Common myeloid progenitor, CD34-positive (primary cell): ENCODE results near the gene RETREG1.
"Not testable (repeated sequence)": the region's sequence is repeated elsewhere in the genome, so short reads cannot be mapped to it uniquely, and the experiment has no call there.

Experiments used
- CTCF ChIA-PET: fragments of 350-600 bp; sonication (Branson Sonifier 250); formaldehyde crosslinking; loops from one replicate; lab custom pipeline; 2021; ENCODE audit warnings: antibody characterized with exemption; lab: Charles Lee
- POLR2A ChIA-PET: fragments of 350-600 bp; sonication (Branson Sonifier 250); formaldehyde crosslinking; loops from one replicate; lab custom pipeline; 2021; ENCODE audit warnings: antibody characterized with exemption; lab: Charles Lee
- DNase-seq, 3 donors: peaks; one replicate each; pipeline versions ENCODE4 v3.0.0 to v3.0.0-alpha.2; 2013
- H3K27ac ChIP-seq, 2 experiments: 1 replicate in 1 of 2; 2 replicates in 1 of 2; pipeline ENCODE4 v1.7.0; 2013; ENCODE audit warnings: inconsistent platforms in 2 of 2, low read length in 2 of 2, mild to moderate bottlenecking in 2 of 2, low read depth in 1 of 2, moderate library complexity in 1 of 2; ENCODE audit not compliant: severe bottlenecking in 2 of 2, insufficient read depth in 1 of 2, poor library complexity in 1 of 2
- H3K27me3 ChIP-seq, 5 experiments: replicated peaks in 2 of 5; 1 replicate in 3 of 5; 2 replicates in 2 of 5; pipeline versions ENCODE4 v1.6.1 to v1.7.0; 2013; ENCODE audit warnings: low read length in 4 of 5, mild to moderate bottlenecking in 2 of 5, moderate library complexity in 2 of 5, inconsistent platforms in 1 of 5; ENCODE audit not compliant: insufficient read depth in 5 of 5, control insufficient read depth in 4 of 5
- H3K36me3 ChIP-seq, 4 experiments: 1 replicate in 2 of 4; 2 replicates in 2 of 4; pipeline versions ENCODE4 v1.6.1 to v1.7.0; 2013; ENCODE audit warnings: low read length in 3 of 4, control low read depth in 1 of 4, mild to moderate bottlenecking in 1 of 4; ENCODE audit not compliant: control insufficient read depth in 4 of 4, insufficient read depth in 4 of 4
- H3K4me1 ChIP-seq, 4 experiments: 1 replicate in 3 of 4; 2 replicates in 1 of 4; pipeline versions ENCODE4 v1.6.1 to v1.7.1; 2013; ENCODE audit warnings: low read length in 3 of 4, mild to moderate bottlenecking in 3 of 4, control low read depth in 1 of 4, inconsistent platforms in 1 of 4, moderate library complexity in 1 of 4; ENCODE audit not compliant: control insufficient read depth in 4 of 4, insufficient read depth in 4 of 4; ENCODE audit errors: control extremely low read depth in 1 of 4
- H3K4me3 ChIP-seq, 7 experiments: 1 replicate in 4 of 7; 2 replicates in 3 of 7; pipeline versions ENCODE4 v1.5.1 to v1.7.0; 2013; ENCODE audit warnings: mild to moderate bottlenecking in 7 of 7, low read length in 6 of 7, moderate library complexity in 6 of 7, inconsistent platforms in 2 of 7, low read depth in 2 of 7, control low read depth in 1 of 7; ENCODE audit not compliant: insufficient read depth in 4 of 7, control insufficient read depth in 1 of 7; ENCODE audit errors: extremely low read depth in 1 of 7
- H3K9me3 ChIP-seq, 5 experiments: 1 replicate in 4 of 5; 2 replicates in 1 of 5; pipeline versions ENCODE4 v1.6.1 to v1.7.1; 2013; ENCODE audit warnings: low read length in 4 of 5, mild to moderate bottlenecking in 2 of 5, inconsistent platforms in 1 of 5, low read depth in 1 of 5, moderate library complexity in 1 of 5; ENCODE audit not compliant: control insufficient read depth in 4 of 5, insufficient read depth in 2 of 5; ENCODE audit errors: control extremely low read depth in 1 of 5
- WGBS: methylation state at CpG from one replicate; pipeline ENCODE4 v1.1.5; 2013; ENCODE audit not compliant: insufficient coverage; 5-methylcytosine and 5-hydroxymethylcytosine counted together

RETREG1 gene

DNA sequence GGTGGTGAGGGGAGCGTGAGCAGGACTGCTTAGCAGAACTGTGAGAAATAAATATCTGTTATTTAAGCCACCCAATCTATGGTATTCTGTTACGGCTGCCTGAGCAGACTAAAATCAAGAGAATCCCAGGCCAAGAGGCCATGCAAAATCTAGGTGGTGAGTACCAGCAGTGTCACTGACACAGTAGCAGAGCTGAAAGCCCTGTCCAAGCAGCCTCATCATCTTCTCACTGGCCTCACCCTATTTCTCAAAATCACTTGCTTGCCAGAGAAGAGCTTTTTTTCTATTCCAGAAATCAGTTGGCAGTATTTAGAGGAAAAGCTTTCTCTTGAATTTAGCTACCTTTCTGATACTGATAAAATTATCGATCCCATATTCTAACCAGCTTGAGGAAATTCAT, 68.0 kb downstream of the RETREG1 start:
- CTCF ChIA-PET, result interaction anchor here (1.0 to 1.3 kb wide), 2 partner anchors 11 to 58 kb away, joined by 3 to 8 read pairs; no protein-coding TSS in a partner anchor

GRCh38 chr5:16548115-16548514, 68.7 kb downstream of the RETREG1 start:
- Histone ChIP-seq H3K27ac (no peak overlapping the region), H3K36me3 (no peaks in the 10 kb centered on the region), H3K27me3 (no peaks in the 10 kb centered on the region), H3K9me3 (no peaks in the 10 kb centered on the region), H3K4me1 (no peaks in the 10 kb centered on the region), H3K4me3 (no peak overlapping the region)
- ChIA-PET POLR2A (no interaction called here), CTCF (interaction anchor here (1.3 to 1.4 kb wide), 3 partner anchors 49 to 58 kb away, joined by 3 read pairs; no protein-coding TSS in a partner anchor)
- WGBS, result no CpG with 5 or more reads among the region's 2 CpGs
- DNase-seq, result no peak

More for the DNA sequence above, 68.0 kb downstream of the RETREG1 start:
- Histone ChIP-seq H3K4me1 (no peaks in the 10 kb centered on the region), H3K9me3 (no peaks in the 10 kb centered on the region), H3K36me3 (no peaks in the 10 kb centered on the region), H3K4me3 (no peak overlapping the region), H3K27me3 (no peaks in the 10 kb centered on the region), H3K27ac (no peak overlapping the region)
- 100% methylated on average over 1 of the region's 3 CpGs for WGBS
- DNase-seq, result no peak
- POLR2A ChIA-PET, result no interaction called here

DNA sequence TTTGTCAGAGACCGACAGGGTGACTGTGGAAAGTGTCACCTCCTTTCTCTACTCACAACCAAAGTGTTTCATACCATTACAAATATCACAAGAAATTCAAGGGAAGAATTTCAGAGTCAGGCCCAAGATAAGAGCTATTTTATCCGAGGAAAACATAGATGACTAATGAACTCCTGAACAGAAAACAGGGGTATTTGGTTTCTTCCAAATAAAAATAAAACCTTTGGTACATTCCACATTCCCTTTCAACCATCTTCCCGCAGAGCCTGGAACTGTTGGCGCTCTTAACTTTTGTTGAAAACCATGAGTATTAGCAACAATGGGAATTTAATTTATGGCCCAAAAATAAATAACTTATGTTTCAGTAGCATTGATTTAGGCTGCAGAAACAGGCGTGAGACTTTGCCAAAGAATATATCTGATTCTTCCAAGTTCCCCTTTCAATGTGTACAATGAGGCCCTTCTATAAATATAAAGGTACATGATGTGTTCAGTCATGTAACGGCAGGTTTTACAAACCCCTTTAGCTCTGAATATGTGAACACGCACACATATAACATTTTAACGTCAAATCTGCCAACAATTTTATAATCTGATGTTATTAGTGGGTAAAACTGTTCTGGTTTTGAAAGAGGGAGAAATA, 69.5 kb downstream of the RETREG1 start:
- ChIA-PET POLR2A (no interaction called here), CTCF (interaction anchor here (1.3 to 1.4 kb wide), 3 partner anchors 48 to 120 kb away, joined by 3 read pairs; no protein-coding TSS in a partner anchor)
- no peak overlapping the region for H3K4me3 ChIP-seq
- 100% methylated on average over 1 of the region's 8 CpGs for WGBS
- H3K36me3 ChIP-seq, result no peaks in the 10 kb centered on the region
- no peaks in the 10 kb centered on the region for H3K27me3 ChIP-seq
- H3K9me3 ChIP-seq, result no peaks in the 10 kb centered on the region
- no peak overlapping the region for H3K27ac ChIP-seq
- DNase-seq, result no peak
- H3K4me1 ChIP-seq, result no peaks in the 10 kb centered on the region

- ChIA-PET CTCF (interaction anchor here (1.3 to 1.4 kb wide), 2 partner anchors 57 to 120 kb away, joined by 3 read pairs; no protein-coding TSS in a partner anchor), POLR2A (no interaction called here)
- no peaks in the 10 kb centered on the region for H3K36me3 ChIP-seq
- no peaks in the 10 kb centered on the region for H3K4me1 ChIP-seq
- DNase-seq, result no peak
- H3K9me3 ChIP-seq, result no peaks in the 10 kb centered on the region
- H3K27me3 ChIP-seq, result no peaks in the 10 kb centered on the region
- no peak overlapping the region for H3K4me3 ChIP-seq
- H3K27ac ChIP-seq, result no peak overlapping the region
- WGBS, result 97% methylated on average over 4 of the region's 4 CpGs
Measured at GRCh38 chr5:16546732-16547131, 70.1 kb downstream of the RETREG1 start.

DNA sequence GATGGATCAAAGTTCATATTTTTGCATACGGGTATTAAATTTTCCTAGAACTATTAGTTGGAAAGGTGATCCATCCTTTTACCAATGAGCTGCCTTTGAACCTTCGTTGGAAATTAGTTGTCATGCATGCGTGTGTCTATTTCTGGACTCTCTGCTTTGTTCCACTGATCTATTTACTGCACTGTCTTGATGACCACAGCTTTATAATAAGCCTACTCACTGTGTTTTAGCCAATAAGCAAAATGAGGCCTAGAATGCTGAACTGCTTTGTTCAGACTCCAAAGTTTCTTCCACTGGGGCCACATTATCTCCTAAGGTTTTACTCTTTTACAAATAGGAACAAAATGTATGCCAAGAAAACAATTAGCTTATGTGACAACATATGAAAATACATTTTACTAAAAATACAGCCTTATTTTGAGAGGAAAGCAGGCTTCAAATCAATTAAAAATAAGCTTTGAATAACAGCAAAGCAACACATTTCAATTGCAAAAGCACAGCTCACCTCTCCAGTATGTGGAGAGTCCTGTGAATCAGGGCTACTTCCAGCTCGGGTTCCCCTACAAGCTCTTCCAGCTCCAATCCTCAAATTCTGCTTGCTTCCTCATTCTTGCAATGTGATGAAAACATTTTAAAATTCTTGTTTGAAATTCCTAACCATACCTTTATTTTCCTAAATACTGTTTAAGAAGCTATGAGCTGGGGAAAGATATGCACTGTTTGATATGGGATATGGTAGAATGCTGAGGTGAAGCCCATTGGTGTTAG, 72.0 kb downstream of the RETREG1 start:
- Histone ChIP-seq H3K27ac (no peak overlapping the region), H3K36me3 (no peaks in the 10 kb centered on the region), H3K4me3 (no peak overlapping the region), H3K27me3 (no peaks in the 10 kb centered on the region), H3K9me3 (no peaks in the 10 kb centered on the region), H3K4me1 (no peaks in the 10 kb centered on the region)
- ChIA-PET POLR2A (no interaction called here), CTCF (interaction anchor here (0.9 to 1.7 kb wide), 4 partner anchors 17 to 1439 kb away, joined by 3 to 4 read pairs (median 4); no protein-coding TSS in a partner anchor)
- no peak for DNase-seq
- 100% methylated on average over 4 of the region's 4 CpGs for WGBS

GRCh38 chr5:16543206-16543605, 73.6 kb downstream of the RETREG1 start:
- H3K36me3 ChIP-seq, H3K27ac ChIP-seq, H3K27me3 ChIP-seq, H3K4me3 ChIP-seq, H3K4me1 ChIP-seq, DNase-seq, POLR2A ChIA-PET, H3K9me3 ChIP-seq: not testable (repeated sequence)
- CTCF ChIA-PET, result interaction anchor here (0.6 to 1.2 kb wide), 3 partner anchors 8 to 361 kb away, joined by 3 to 4 read pairs (median 3); no protein-coding TSS in a partner anchor
- 93% methylated on average over 6 of the region's 7 CpGs for WGBS

DNA sequence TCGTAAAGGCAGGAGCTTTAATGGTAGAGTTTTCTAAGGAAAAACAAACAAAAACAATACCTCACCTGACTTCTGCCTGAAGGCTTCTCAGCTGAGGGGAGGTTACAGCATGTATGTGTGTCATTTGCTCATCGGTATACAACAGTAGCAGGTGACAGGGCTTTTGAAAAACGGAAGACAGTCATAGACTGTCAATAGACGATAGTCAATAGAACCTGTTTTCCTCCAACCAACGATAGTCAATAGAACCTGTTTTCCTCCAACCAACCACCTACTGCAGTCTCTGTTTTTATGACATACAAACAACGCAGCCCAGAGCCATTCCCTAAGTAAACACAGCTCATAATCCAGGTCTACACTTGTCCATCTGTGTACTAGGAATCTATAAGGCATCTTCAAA, 74.6 kb downstream of the RETREG1 start:
- WGBS, result 100% methylated on average over 4 of the region's 6 CpGs
- POLR2A ChIA-PET, result no interaction called here
- H3K27ac ChIP-seq, result no peak overlapping the region
- no peak for DNase-seq
- no peaks in the 10 kb centered on the region for H3K27me3 ChIP-seq
- no peaks in the 10 kb centered on the region for H3K4me1 ChIP-seq
- H3K36me3 ChIP-seq, result no peaks in the 10 kb centered on the region
- H3K9me3 ChIP-seq, result no peaks in the 10 kb centered on the region
- CTCF ChIA-PET, result interaction anchor here (1.2 kb wide), 1 partner anchor 52 kb away, joined by 4 read pairs; no protein-coding TSS in a partner anchor
- H3K4me3 ChIP-seq, result no peak overlapping the region
